Tongue (tissue), 2 donors: ENCODE results near the gene SLC50A1. TPM values are rescaled to one million over a fixed set of nuclear protein-coding genes. Genes with fewer than 3 reads are reported as not detected.
"Not testable (repeated sequence)": the region's sequence is repeated elsewhere in the genome, so short reads cannot be mapped to it uniquely, and the experiment has no call there.

Source experiments
- DNase-seq: peaks from one replicate; pipeline ENCODE4 v3.0.0-alpha.2; 2015
- total RNA-seq: library from RNA; depleted of rRNA; stranded (reverse); fragments of >200 nt; gene quantifications from one replicate; pipeline ENCODE4 v1.2.3, GENCODE V29; 2014

SLC50A1 gene
- total RNA-seq, 1 donor from 2014 or later: 11.5 TPM

- DNase-seq: no peak
These were observed 18.0 kb upstream of the SLC50A1 start for GRCh38 chr1:155117610-155118009.

GRCh38 chr1:155118090-155118489 lies 17.6 kb upstream of the SLC50A1 start:
- not testable (repeated sequence) for DNase-seq

DNA sequence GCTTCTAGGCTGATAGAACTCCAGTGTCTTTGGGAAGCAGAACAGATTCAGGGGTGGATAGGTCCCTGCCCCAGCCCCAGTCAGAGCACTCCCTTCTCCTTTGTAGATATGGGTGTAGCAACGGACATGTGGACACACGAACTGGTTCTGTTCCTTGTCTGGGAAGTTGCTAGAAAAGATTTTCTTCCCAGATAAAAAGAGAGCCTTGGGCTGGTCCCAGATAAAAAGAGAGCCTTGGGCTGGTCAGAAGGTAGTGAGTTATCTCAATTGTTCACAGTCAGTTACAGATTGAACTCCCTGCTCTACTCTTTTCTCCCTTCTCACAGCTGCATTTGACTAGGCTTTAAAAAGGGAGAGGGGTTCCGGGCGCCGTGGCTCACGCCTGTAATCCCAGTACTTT lies 15.4 kb upstream of the SLC50A1 start:
- DNase-seq: no peak

DNA sequence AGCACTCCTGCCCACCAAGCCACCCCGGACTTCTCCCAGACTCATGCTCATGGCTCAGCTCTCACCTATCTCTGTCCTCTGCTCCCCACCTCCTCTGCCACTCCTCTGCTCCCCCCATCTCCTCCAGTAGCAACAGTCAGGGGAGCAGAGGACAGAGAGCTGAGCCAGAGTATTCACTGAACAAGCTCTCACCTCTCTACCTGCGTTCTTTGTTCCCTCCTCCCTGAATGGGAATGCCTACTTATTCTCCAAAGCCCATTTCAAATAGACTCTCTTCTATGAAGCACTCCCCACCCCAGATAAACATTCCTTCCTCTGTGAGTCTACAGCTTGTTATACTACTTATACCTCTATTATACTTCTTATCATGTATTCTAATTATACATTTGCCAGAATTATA lies 14.4 kb upstream of the SLC50A1 start:
- DNase-seq: no peak

DNA sequence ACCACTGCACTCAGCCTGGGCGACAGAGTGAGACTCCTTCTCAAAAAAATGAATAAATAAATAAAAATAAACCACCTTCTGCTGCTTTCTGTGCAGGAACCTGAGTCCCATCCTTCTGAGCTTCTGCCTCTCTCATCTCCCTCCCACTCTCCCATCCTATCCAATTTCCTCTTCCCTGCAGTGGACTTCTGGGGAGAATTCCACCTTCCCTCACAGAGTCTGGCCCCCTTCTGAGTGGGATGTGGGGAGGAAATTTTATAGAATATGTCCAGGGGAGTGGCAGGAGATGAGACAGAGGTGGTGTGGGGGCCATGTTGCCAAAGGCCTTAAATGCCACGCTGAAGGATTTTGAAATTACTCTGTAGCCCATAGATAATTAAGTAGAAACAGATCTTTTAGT lies 13.3 kb upstream of the SLC50A1 start:
- no peak for DNase-seq

DNA sequence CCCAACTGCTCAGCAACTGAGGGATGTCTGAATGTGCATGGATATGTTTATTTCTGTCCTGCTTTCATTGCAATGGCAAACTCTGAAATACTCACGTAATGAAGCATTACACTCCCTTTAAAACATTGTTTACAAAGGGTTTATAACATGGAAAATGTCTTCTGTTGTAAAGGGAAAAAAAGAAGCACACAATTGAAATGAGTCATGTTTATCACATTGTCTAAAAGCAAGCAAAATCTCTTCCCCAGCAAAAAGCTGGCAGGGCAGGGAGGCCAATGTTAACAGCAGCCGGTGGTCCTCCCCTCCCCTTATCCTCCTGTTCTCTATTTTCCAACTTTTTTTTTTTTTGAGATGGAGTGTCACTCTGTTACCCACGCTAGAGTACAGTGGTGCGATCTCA lies 11.9 kb upstream of the SLC50A1 start:
- DNase-seq: peak; percentile 25

DNA sequence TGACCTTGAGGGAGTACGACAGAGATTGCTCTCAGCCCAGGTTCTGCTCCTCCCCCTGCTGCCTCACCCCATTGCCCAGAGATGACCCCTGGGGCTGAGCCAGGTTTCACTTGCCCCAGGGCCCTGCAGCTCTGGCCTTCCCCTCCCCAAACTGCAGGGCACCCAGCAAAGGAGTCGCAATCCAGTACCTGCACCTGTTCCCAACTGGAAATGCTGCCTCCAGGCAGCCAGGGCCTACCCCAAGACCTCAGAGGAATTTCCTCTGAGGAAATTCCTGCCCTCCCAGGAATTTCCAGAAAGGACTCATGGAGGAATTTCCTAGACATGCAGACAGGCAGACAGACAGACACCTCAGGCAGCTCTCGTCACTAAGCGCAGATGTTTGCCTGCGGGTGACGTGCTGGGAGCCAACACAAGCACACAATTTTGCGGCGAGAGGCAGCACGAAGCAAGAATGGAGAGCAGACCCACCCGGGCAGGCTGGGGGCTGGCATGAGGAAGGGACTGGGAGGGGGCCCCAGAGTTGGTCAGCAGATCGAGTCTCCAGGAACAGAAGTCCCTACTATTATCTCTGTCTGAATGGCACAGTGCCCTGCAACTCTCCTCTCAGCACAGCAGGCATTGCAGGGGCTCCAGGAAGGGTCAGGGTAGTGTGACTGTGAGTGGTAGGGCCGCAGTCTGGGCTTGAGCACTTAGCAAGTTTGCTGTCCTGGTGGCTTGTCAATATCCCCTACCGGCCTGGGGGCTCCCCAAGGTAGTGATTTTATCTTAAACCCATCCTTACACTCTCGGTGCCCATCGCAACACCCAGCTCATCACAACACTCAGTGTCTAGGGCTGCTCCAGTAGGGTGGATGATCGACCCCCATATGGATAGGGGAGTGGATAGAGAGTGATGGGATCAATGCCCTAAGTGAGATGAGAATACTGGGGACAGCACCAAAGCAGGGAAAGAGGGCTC lies 10.9 kb upstream of the SLC50A1 start:
- no peak for DNase-seq

DNA sequence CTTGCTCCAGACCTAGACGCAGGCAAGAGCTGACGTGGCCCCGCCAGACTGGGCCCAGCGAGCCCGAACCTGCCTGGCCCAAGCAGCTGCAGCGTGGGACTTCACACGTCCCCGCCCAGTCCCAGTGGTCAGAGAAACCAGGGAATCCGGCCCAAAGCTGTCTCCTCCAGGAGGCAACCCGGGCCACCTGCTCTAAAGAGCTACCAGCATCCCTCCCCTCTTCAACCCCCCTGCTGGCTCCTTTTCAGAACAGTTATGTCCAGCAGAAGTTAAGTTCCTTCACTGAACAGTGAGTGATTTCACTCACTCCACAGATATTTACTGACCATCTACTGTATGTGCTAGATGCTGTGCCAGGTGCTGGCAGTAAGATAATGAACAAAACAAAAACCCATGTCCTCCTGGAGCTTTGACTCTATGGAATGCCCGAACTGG lies 10.1 kb upstream of the SLC50A1 start:
- DNase-seq: no peak

DNA sequence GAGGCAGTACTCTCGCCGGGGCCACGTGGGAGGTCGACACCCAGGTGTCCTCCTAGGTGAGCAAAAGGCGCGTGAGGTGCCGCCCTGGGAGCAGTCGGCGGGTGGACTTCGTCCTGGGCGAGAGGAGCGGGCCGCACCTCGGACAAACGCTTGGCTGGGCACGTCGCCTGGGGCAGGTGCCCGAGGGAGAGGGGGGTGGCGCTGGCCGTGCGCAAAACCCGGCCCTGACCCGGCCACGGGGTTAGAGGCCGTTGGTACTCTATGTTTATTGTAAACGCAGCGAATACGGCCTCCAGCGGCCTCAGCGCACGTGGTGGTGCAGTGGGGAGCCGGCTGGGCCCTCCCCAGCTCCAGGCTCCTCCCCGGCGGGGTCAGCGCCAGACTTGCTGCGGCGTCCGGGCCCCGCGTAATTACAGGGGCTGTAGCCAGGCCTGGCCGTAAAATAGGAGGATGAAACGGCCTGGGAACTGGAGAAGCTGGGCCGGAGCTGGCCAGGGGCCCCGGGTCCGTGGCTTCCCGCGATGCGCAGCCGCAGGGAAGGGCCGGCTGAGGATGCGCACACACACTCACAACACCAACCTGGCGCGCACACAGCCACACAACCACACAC lies 9.6 kb upstream of the SLC50A1 start:
- DNase-seq: peak; percentile 49

GRCh38 chr1:155126556-155127104 lies 9.0 kb upstream of the SLC50A1 start:
- peak; percentile 59 for DNase-seq

DNA sequence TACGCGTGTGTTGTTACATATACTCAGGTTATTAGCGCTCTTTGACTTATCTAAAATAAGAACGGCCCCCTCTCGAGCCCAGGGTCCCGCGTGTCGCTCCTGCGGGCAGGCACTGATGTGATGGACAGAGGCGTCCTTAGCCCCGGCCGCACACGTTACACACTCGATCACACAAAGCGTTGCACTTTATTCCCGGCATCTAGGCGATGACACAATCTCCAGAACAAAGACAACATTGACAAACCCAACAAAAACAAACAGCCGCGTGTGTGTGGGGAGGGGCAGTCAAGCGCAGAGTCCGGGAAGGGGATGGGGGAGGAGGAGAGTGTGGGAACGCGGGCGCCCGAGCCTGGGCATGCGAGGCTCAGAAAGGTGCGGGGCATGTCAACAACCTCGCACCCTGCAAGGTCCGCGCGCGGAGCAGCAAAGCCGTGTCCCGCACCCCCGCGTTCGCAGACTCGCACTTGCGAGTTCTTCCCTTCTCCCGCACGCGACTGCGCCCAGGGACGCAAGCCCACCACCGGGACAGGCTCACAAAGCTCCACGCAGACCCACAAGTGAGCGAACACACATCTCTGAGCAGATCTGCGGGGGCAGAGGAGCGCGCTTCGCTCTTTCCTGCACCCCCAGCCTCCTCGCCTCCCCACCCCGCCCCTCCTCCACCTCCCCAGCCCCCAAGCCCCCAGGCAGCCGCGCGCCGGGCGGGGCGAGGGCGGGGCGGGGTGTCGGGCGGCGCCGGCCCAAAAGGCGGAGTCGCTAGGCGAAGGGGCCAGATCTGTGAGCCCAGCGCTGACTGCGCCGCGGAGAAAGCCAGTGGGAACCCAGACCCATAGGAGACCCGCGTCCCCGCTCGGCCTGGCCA lies 8.3 kb upstream of the SLC50A1 start, which contains the start of gene EFNA1:
TSS of gene EFNA1 (plus strand) at position 772 of the 862 bp plus-strand sequence. CDS start 102 bp downstream, outside the sequence.
- DNase-seq: peak; percentile 76

DNA sequence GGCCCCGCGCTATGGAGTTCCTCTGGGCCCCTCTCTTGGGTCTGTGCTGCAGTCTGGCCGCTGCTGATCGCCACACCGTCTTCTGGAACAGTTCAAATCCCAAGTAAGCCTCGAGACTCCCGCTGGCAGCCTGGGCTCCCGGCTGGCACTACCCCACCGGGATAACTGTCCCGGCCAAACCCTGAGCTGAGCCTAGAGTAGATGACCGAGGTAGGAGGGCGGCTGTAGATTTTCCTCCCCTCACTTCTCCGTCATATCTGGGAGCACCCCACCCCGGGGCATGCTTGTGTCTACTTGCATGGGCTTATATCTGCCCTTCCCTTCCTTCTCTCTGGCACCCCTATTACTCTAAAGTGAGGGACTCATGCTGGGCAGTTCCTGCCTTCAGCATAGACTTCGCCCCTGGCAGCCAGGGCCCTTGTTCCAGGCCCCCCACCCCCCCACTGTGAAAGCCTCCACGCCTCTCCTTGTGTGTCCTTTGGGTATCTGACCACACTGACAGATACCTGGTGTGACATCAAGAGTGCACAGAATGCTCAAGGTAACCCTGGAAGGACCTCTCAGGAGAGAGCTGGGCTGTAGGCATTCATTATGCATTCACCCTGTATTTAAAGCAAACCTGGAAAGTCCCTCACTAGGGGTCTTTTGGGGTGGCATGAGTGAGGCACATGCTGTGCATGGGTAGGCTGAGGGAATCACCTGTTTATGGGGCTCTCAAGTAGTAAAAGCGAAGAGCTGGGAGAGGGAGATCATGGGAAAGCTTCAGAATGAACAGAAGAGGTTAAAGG lies 7.5 kb upstream of the SLC50A1 start:
- DNase-seq: no peak

DNA sequence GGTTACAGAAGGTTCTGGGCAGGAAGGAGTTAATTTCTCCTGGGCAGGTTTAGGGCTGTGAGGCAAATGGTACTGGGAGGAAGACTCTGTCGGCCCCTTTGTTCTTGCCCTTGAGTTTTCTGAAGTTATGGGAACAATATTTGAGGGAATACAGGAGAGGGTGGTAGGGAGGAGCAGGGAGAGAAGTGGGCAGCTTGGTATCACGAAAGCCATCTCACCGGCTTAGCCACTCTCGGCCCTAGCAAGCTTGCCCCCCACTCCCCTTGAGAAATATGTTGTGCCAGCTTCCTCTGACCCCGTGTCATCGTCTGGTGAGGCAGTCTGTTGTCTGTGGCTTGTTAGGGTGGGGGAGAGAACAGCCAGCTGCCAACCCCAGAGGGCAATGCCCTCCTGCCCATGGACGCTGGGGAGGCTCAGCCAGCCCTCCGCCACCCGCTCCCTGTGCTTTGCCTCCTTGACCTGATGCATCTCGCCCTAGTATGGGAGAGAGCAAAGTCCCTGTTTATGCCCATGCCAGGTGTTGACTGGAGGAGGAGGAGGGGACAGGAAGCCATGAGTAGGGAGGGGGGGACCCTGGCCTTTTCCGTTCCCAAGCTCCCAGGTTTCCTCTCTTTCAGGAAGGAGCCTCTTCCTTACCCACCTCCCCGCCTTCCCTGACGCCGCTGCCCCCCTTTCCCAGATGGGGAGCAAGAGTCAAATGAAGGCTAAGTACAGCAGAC lies 6.7 kb upstream of the SLC50A1 start:
- DNase-seq: peak; percentile 25

DNA sequence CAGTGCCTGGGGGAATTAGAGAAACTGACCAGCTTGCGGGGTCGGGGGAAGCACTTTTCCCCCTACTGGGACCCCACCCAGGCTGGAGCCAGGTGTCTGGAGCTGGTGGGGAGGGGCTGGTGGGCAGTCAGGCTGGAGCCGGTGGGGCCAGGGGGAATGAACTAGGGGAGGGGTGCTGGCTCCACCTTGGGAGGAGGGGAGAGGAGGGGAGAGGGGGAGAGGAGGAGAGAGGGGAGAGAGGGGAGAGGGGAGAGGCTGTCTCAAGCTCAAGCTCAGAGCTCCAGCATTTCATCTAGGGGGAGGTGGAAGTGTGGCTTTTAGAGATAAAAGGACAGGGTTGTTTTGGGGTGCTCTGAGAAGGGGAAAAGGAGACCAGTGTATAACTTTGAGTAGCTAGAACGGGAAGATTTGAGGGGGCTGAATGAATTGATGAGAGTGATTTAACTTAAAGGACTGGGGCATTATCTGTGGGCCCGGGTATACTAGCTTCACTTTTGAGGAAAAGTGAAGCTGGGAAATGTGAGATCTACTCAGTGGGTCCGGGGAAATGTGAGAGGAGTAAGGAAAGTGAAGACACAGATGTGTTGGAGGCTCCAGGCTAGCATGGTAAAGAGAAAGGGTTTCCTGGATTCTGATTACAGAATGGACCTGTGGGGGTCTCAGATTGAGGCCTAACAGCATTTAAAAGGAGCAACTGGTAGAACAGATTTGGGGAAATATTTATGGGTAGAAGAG lies 5.2 kb upstream of the SLC50A1 start:
- DNase-seq: no peak

GRCh38 chr1:155131285-155131684 lies 4.4 kb upstream of the SLC50A1 start:
- no peak for DNase-seq

DNA sequence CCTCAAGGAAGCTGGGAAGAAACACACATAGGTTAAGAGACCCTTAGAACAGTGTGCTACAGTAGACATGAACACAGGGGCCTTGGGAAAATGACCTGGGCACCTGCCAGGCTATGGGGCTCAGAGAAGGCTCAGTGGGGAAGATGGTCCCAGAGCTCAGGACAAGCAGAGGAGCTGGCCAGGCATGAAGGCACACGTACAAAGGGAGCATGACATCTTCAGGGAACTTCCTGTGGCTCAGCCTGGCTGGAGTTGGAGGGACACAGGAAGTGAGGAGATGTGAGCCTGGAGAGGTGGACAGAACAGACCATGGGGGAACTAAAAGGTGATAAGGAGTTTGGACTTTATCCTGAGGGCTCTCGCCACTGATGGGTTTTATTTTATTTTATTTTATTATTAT lies 3.8 kb upstream of the SLC50A1 start:
- DNase-seq: no peak

GRCh38 chr1:155133799-155134281 lies 1.8 kb upstream of the SLC50A1 start:
- no peak for DNase-seq

DNA sequence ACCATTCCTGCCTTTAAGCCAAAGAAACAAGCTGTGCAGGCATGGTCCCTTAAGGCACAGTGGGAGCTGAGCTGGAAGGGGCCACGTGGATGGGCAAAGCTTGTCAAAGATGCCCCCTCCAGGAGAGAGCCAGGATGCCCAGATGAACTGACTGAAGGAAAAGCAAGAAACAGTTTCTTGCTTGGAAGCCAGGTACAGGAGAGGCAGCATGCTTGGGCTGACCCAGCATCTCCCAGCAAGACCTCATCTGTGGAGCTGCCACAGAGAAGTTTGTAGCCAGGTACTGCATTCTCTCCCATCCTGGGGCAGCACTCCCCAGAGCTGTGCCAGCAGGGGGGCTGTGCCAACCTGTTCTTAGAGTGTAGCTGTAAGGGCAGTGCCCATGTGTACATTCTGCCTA lies 1.3 kb upstream of the SLC50A1 start:
- DNase-seq: no peak

DNA sequence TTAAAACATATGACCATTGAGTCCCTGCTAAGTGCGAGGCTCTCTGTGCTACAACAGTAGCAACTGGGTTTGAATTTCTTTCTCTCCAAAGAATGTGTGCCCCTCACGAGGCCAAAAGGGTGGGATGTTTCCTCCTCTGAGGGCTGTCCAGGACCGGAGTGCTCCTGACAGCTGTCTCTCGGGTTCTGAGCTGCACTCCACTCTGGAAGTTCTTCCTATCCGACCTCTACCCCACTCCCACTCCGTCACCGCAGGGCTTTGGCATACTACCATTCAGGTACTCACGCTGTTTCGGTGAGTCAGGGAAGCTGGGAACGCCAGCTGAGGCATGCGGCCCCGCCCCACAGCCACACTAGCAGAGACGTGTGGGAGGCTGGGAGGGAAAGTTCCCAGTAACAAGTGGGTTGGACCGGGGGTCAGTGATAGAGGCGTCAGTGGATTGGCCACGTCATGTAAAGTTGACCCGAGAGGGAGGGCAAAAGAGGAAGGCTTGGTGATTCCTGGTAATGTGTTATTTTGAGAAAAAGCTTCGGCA lies 705 bp upstream of the SLC50A1 start:
- peak; percentile 90 for DNase-seq
